GM21447 (cell line): ENCODE data around the gene SNX15.
A peak's percentile ranks its signal among the peaks of the same experiment; 100 is the strongest.
"Not testable (repeated sequence)": the region's sequence is repeated elsewhere in the genome, so short reads cannot be mapped to it uniquely, and the experiment has no call there.

Experiments used
- ATAC-seq: cut with Tn5 transposase; IDR thresholded peaks from one replicate; pipeline ENCODE4 v1.9.1; 2021; ENCODE audit not compliant: unreplicated experiment

SNX15 gene

GRCh38 chr11:65027213-65028067, at the start of gene SNX15:
Gene SNX15, plus strand, starts transcription at chr11:65027439. Its CDS starts 99 bp downstream, at chr11:65027538.
- ATAC-seq = peak; percentile 78

DNA sequence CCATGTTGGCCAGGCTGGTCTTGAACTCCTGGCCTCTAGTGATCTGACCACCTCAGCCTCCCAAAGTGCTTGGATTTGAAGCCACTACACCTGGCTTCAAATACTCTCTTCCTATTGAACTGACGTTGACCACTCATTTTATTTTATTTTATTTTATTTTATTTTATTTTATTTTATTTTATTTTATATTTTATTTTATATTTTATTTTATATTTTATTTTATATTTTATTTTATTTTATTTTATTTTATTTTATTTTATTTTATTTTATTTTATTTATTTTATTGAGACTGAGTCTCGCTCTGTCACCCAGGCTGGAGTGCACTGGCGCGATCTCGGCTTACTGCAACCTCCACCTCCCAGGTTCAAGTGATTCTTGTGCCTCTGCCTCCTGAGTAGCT, 43.9 kb upstream of the SNX15 start:
- not testable (repeated sequence) for ATAC-seq

- no peak for ATAC-seq
These were observed 39.0 kb upstream of the SNX15 start for GRCh38 chr11:64987998-64988854.

- no peak for ATAC-seq
These were observed 37.8 kb upstream of the SNX15 start for GRCh38 chr11:64989416-64989815.

DNA sequence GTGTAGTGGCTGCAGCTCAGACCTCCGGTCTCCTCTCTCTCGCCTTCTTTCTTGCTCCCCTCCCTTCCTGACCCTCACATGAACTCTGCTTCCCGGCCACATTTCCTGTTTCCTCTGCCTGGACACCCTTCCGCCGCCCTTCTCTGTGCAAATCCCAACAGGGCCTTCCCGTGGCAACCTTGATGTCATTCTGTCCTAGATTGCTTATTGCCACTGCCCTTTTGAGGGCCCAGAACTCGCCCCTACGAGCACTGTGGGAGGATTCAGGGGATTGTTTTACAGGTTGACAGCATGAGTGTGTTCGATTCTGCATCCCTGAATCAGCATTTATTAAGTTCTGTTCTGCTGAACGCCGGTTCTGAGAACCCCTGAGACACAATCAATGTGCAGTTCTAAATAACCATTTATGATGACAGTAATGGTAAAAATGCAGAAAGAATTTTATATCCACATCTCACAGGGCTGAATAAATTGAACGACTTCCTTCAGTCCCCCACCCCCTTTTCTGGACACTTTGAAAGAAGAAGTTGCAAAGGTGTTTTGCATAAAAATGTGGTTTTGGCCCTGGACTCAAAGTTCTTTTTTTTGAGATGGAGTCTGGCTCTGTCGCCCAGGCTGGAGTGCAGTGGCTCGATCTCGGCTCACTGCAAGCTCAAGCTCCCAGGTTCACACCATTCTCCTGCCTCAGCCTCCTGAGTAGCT, 36.9 kb upstream of the SNX15 start:
- ATAC-seq = no peak

GRCh38 chr11:64994318-64994717, 32.9 kb upstream of the SNX15 start:
- ATAC-seq = no peak

GRCh38 chr11:64996327-64996709, 30.9 kb upstream of the SNX15 start:
- ATAC-seq = no peak

DNA sequence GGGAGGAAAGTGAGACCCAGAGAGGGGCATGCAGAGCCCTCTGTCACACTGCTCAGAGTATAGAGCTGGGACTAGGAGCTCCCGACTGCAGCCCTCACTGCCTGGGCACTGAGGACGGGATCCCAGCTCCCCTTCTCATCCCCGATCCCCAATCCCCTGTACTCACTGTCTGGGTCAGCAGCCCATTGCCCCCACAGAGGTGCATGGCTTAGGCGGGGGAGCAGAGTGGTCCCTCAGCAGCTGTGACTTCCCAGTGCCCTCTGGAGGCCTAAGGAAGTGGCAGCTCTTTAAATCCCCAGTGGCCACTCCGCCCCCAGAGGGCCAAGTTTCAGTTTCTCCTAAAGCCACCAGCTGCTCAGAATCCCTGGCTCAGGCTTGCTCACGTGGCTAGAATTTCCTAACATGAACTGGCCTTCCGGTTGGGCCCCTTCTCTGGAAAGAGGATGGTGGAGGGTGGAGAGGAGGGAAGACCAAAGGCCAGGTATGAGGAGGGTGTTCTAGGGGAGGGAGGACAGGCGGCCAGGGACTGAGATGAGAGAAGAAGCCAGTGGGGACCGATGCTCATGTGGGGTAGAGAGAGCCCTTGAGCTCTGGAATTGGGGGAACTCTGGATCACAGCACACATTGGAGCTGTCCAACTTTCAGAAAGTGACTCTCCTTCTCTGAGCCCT, 30.4 kb upstream of the SNX15 start, which contains the start of gene BATF2:
Gene BATF2, minus strand, starts transcription at position 262 of the 671 bp plus-strand sequence. Its CDS starts 57 bp downstream, at position 205.
- no peak for ATAC-seq

GRCh38 chr11:64998141-64998540, 29.1 kb upstream of the SNX15 start:
- ATAC-seq = no peak

DNA sequence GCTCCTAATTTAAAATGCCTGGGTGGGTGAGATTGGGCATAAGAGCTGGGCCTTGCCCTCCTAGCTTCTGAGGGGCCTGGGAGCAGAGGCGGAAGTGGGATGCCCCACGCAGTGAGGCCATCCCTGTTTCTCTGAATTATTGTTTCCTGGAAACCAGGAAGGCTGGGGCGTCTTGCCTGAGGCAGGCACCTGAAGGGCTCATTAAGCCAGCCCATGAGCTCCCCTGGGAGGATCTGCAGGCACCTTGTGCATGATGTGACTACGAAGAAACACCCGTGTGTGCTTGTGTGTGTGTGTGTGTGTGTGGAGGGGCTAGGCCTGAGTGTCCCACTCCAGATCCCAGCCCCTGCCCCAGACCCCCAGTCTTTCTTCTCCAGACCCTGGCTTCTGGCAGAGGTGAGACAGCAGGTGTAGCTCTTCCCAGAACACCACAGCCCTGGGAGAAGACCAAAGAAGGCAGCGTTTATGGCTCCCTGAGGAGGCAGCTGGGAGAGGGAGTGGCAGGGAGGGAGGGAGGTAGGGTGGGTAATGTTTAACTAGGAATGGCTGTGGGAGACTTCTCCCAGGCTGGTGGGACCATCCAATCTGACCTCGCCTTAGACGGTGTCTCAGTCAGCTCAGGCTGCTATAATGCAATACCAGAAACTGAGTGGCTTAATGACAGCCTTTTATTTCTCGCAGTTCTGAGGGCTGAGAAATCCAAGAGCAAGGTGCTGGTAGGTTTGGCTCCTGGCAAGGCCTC, 28.4 kb upstream of the SNX15 start:
- no peak for ATAC-seq

- no peak for ATAC-seq
These were observed 27.8 kb upstream of the SNX15 start for GRCh38 chr11:64999478-64999877.

GRCh38 chr11:65002706-65003105, 24.5 kb upstream of the SNX15 start:
- ATAC-seq = no peak

GRCh38 chr11:65003282-65003681, 24.0 kb upstream of the SNX15 start:
- ATAC-seq = no peak

- ATAC-seq = not testable (repeated sequence)
These were observed 23.3 kb upstream of the SNX15 start for GRCh38 chr11:65003968-65004367.

DNA sequence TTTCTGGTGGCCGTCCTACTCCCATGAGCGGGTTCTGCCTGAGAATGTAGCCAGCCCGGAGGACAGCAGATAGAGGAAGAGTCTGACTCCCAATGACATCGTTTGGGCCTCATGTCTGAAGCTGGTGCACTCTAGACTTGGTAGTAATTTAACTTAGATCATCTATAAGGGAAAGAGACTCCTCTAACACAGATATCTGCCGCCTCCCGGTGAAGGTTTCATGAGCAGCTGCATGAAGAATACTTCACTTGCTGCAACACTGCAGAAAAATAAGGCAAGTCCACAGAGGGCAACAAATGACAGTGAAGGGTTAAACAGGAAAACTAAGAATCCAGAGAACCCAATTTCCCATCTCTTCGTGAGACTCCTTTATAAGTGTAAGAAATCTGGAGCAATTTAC, 19.2 kb upstream of the SNX15 start:
- no peak for ATAC-seq

GRCh38 chr11:65008873-65009272, 18.4 kb upstream of the SNX15 start:
- ATAC-seq = no peak

GRCh38 chr11:65013130-65013887, 13.9 kb upstream of the SNX15 start:
- ATAC-seq = peak; percentile 62

DNA sequence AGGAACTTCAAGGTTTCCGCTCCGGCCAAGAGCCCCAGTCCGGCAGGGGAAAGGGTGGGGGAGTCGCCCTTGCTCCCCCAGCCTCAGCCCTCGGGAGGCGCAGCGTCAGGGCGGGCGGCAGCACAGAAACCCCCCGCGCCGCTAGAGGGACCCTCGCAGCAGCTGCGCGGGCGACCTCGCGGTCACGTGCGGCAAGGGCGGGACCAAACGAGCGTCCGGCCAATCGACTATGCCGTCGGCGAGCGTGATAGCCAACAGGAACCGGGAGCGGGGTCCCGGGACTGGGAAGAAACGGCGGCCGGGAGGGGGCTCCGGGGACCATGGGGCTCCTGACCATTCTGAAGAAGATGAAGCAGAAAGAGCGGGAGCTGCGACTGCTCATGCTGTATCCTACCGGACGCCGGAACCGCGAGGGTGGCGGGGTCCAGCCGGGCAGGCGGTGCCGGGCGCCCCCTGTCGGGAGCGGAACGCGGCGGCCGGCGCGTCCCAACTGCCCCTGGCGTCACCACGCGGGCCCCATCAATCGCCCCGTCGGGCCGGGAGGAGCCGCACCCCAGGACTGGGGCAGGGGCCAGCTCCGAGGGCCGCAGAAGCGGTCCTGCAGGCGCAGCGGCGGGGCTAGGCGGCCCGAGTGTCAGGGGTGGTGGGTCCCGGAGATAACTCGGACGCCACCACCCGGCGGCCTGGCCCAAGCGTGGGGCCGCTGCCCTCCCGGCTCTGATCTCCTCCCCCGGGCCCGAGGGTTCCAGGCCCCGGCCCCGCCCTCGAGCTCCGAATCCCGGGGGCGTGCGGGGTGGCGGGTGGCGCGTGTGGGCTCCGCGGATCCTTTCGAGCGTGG, 13.1 kb upstream of the SNX15 start, which contains the start of gene ARL2:
Gene ARL2, plus strand, starts transcription at position 273 of the 838 bp plus-strand sequence. Its CDS starts 48 bp downstream, at position 321.
- peak; percentile 75 for ATAC-seq
